ENCODE measurements around the gene KRT77.

Gene KRT77

GRCh38 chr12:52739963-52740362, 36.6 kb upstream of the KRT77 start:
- Histone ChIP-seq H3K36me3 (no peaks in the 10 kb centered on the region), H3K4me3 (ENCODE audit: low read depth, low read length) (no peak overlapping the region), H3K27me3 (peaks cover 16% of the 10 kb centered on the region), H3K9me3 (no peaks in the 10 kb centered on the region), H3K4me1 (no peaks in the 10 kb centered on the region)
- TF ChIP-seq CTCF (IDR thresholded peaks at IDR 0.05; ENCODE audit: low read depth, low read length) = no peak
- DNase-seq = no peak

- H3K9me3 ChIP-seq = no peaks in the 10 kb centered on the region
- TF ChIP-seq CTCF (IDR thresholded peaks at IDR 0.05; ENCODE audit: low read depth, low read length) = no peak
- H3K27me3 ChIP-seq = peaks cover 16% of the 10 kb centered on the region
Measured at GRCh38 chr12:52735816-52736632, 32.7 kb upstream of the KRT77 start.

GRCh38 chr12:52735106-52735505, 31.8 kb upstream of the KRT77 start:
- Histone ChIP-seq H3K27me3 (peaks cover 24% of the 10 kb centered on the region), H3K36me3 (no peaks in the 10 kb centered on the region), H3K9me3 (no peaks in the 10 kb centered on the region), H3K4me3 (ENCODE audit: low read depth, low read length) (no peak overlapping the region), H3K4me1 (no peaks in the 10 kb centered on the region)
- no peak for TF ChIP-seq CTCF (IDR thresholded peaks at IDR 0.05; ENCODE audit: low read depth, low read length)
- DNase-seq = no peak

More at GRCh38 chr12:52735816-52736632, 32.7 kb upstream of the KRT77 start:
- no peak for DNase-seq
- H3K4me1 ChIP-seq = no peaks in the 10 kb centered on the region
- no peaks in the 10 kb centered on the region for H3K36me3 ChIP-seq
- H3K4me3 ChIP-seq (ENCODE audit: low read depth, low read length) = no peak overlapping the region

- H3K4me3 ChIP-seq (ENCODE audit: low read depth, low read length) = no peak overlapping the region
- H3K9me3 ChIP-seq = no peaks in the 10 kb centered on the region
- H3K36me3 ChIP-seq = no peaks in the 10 kb centered on the region
- H3K27me3 ChIP-seq = peaks cover 48% of the 10 kb centered on the region
- no peak for DNase-seq
- H3K4me1 ChIP-seq = no peaks in the 10 kb centered on the region
- TF ChIP-seq CTCF (IDR thresholded peaks at IDR 0.05; ENCODE audit: low read depth, low read length) = no peak
Measured at GRCh38 chr12:52730793-52731192, 27.5 kb upstream of the KRT77 start.

- DNase-seq = no peak
- Histone ChIP-seq H3K4me3 (ENCODE audit: low read depth, low read length) (no peak overlapping the region), H3K36me3 (no peaks in the 10 kb centered on the region), H3K27me3 (peaks cover 51% of the 10 kb centered on the region), H3K4me1 (no peaks in the 10 kb centered on the region), H3K9me3 (no peaks in the 10 kb centered on the region)
- no peak for TF ChIP-seq CTCF (IDR thresholded peaks at IDR 0.05; ENCODE audit: low read depth, low read length)
Measured at GRCh38 chr12:52730383-52730782, 27.1 kb upstream of the KRT77 start.

- Histone ChIP-seq H3K4me3 (ENCODE audit: low read depth, low read length) (no peak overlapping the region), H3K27me3 (peaks cover 54% of the 10 kb centered on the region), H3K36me3 (no peaks in the 10 kb centered on the region), H3K4me1 (no peaks in the 10 kb centered on the region), H3K9me3 (no peaks in the 10 kb centered on the region)
- TF ChIP-seq CTCF (IDR thresholded peaks at IDR 0.05; ENCODE audit: low read depth, low read length) = no peak
- DNase-seq = no peak
Measured at GRCh38 chr12:52729147-52729546, 25.8 kb upstream of the KRT77 start.

Measured in BE2C (cell line).